ENCODE data around the gene B3GAT1.

B3GAT1 gene

DNA sequence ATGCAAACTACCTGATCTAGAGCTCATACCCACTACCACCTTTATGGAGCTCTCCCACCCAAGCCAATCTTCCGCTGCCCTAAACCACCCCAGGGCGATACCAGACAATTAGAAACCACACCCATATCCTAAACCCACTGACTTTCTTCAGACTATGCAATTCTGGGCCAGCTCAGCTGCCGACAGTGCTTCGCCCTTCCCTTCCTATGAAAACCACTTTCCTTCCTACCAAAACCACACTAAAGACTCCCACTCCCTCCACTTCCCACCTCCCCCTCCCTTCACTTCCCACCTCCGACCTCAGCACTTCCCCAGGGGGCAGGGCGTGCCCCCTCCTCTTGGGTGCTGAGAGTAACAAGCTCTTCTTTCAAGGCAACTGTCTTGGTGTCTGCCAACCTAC is 25.1 kb downstream of the B3GAT1 start:
- TF ChIP-seq, protein P1, sequence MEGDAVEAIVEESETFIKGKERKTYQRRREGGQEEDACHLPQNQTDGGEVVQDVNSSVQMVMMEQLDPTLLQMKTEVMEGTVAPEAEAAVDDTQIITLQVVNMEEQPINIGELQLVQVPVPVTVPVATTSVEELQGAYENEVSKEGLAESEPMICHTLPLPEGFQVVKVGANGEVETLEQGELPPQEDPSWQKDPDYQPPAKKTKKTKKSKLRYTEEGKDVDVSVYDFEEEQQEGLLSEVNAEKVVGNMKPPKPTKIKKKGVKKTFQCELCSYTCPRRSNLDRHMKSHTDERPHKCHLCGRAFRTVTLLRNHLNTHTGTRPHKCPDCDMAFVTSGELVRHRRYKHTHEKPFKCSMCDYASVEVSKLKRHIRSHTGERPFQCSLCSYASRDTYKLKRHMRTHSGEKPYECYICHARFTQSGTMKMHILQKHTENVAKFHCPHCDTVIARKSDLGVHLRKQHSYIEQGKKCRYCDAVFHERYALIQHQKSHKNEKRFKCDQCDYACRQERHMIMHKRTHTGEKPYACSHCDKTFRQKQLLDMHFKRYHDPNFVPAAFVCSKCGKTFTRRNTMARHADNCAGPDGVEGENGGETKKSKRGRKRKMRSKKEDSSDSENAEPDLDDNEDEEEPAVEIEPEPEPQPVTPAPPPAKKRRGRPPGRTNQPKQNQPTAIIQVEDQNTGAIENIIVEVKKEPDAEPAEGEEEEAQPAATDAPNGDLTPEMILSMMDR (IDR thresholded peaks at IDR 0.05; ENCODE audit: low read depth, low read length, missing control alignments): no peak
- no peak for DNase-seq
- no peaks in the 10 kb centered on the region for H3K27me3 ChIP-seq (replicated peaks)
- H3K4me3 ChIP-seq (ENCODE audit: low read depth, low read length): no peak overlapping the region
- H3K27ac ChIP-seq: no peak overlapping the region
- in situ Hi-C loops (cut with HindIII; ENCODE audit: low pct_ligation_motif_present, low sequenced_read_pairs): no loop called here
- no peaks in the 10 kb centered on the region for H3K36me3 ChIP-seq (replicated peaks)

DNA sequence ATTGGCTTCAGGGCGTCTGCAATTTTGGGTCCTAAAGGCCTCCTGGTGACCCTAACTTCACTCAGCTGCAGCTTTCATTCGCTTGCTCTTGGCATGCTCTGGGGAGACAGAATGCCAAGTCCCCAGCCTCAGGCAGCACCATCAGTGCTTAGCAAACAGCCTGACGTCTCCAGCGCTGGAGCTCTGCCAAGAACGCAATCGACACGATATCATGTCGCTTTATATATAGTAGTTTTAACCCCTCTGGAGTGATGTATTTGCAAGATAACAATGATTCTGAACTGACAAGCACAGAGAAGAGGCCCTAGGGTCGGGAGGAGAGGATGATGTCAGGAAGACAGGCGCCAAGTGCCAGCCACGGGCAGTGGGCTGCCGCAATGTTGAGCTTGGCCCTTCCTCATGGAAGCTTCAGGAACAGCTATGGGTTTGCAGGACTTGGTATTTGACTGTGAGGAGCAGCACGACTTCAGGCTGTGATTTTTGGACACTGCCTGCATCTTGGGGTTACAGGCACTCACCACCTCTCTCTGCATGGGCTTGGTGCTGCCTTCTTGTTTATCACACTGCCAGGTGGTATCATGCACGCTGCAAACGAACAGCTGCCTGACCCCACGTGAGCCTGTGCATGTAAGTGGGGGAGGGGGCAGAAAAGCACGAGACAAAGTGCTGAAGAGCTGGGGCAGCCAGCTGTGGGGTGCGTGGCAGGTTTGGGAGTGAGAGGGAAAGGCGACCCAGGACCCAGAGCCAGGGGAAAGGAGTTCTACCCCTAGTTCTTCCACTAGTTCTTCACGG is 26.1 kb downstream of the B3GAT1 start:
- H3K27me3 ChIP-seq (replicated peaks): no peaks in the 10 kb centered on the region
- no peak for DNase-seq
- TF ChIP-seq, protein P1 (IDR thresholded peaks at IDR 0.05; ENCODE audit: low read depth, low read length, missing control alignments): no peak
- H3K27ac ChIP-seq: no peak overlapping the region
- in situ Hi-C loops (cut with HindIII; ENCODE audit: low pct_ligation_motif_present, low sequenced_read_pairs): no loop called here
- no peak overlapping the region for H3K4me3 ChIP-seq (ENCODE audit: low read depth, low read length)
- H3K36me3 ChIP-seq (replicated peaks): no peaks in the 10 kb centered on the region

DNA sequence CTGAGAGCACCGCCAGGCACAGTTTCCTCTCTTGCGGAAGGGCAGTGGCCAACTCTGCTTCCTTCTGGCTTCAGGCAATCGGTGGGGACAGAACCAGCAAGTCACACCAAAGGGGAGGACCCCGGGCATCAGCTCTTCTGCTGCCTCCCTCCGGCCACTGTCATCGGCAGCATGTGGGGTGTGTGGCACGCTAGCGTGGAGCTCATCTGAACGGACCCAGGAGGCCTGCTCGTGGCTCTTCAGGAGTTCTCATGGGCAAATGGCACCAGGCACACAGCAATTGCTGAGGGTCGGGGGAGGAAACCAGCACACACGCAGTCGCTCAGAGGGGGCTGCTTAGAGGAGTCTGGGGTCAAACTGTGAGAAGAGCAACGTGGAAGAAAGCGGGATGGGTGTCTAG is 26.9 kb downstream of the B3GAT1 start:
- TF ChIP-seq, protein P1 (IDR thresholded peaks at IDR 0.05; ENCODE audit: low read depth, low read length, missing control alignments): no peak
- H3K36me3 ChIP-seq (replicated peaks): no peaks in the 10 kb centered on the region
- H3K27ac ChIP-seq: no peak overlapping the region
- in situ Hi-C loops (cut with HindIII; ENCODE audit: low pct_ligation_motif_present, low sequenced_read_pairs): no loop called here
- no peak for DNase-seq
- no peaks in the 10 kb centered on the region for H3K27me3 ChIP-seq (replicated peaks)
- H3K4me3 ChIP-seq (ENCODE audit: low read depth, low read length): no peak overlapping the region

DNA sequence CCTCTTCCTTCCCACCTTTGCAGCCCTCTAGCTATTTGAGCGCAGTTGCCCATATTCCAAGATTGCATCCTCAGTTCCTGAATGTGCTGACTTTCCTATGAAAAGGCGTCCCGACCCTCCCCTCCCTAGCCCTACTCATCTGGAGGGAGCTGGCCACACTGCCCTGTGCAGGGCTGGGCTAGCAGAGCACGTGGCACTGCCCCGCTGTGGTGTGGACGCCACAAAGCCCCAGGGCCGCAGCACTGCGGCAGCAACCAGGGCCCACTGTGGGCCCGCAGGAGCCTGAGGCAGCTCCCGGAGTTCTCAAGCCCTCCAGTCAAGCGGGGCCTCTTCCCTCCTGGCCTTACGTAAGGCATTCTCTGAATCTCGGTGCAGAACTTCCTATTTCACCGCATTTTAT is 27.6 kb downstream of the B3GAT1 start:
- in situ Hi-C loops (cut with HindIII; ENCODE audit: low pct_ligation_motif_present, low sequenced_read_pairs): no loop called here
- Histone ChIP-seq H3K4me3 (ENCODE audit: low read depth, low read length) (no peak overlapping the region), H3K27me3 (replicated peaks) (no peaks in the 10 kb centered on the region), H3K36me3 (replicated peaks) (no peaks in the 10 kb centered on the region), H3K27ac (no peak overlapping the region)
- DNase-seq: no peak
- TF ChIP-seq, protein P1 (IDR thresholded peaks at IDR 0.05; ENCODE audit: low read depth, low read length, missing control alignments): no peak

DNA sequence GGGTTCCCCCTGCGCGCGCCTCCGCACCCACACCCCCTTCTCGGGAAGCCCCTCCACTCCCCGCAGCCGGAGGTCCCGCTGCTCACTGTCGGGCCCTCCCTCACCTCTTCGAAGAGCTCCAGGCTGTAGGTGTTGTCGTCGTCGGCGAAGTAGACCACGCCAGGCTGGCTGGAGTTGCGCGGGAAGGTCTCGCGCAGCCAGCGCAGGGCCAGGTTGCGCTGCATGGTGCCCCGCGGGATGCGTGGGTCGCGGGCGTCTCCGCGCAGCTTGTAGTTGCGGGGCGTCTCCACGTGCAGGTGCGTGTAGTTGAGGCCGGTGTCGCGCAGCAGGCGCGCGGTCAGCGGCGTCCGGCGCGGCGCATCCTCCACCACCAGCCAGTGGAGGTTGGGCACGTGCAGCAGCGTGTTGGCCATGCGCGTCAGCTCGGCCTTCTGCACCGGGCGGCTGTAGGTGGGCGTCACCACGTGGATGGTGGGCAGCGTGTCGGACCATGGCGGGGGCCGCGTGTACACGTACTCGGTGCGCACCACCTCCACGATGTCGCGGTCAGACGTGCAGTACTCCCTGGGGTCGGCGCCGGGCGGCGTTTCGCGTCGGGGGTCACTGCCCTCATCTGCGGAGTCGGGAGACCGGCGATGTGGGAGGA is 28.3 kb downstream of the B3GAT1 start:
- Histone ChIP-seq H3K27me3 (replicated peaks) (no peaks in the 10 kb centered on the region), H3K27ac (no peak overlapping the region), H3K4me3 (ENCODE audit: low read depth, low read length) (no peak overlapping the region), H3K36me3 (replicated peaks) (no peaks in the 10 kb centered on the region)
- in situ Hi-C loops (cut with HindIII; ENCODE audit: low pct_ligation_motif_present, low sequenced_read_pairs): no loop called here
- TF ChIP-seq, protein P1 (IDR thresholded peaks at IDR 0.05; ENCODE audit: low read depth, low read length, missing control alignments): no peak
- DNase-seq: no peak
